Astrocyte of the spinal cord (primary cell): ENCODE measurements around the gene HELZ.
"Not testable (repeated sequence)": the region's sequence is repeated elsewhere in the genome, so short reads cannot be mapped to it uniquely, and the experiment has no call there.

Experiments used
- DNase-seq: peaks from one replicate; pipeline ENCODE4 v3.0.0; 2011; ENCODE audit warnings: low read depth, low spot score
- H3K4me3 ChIP-seq: 2 replicates; pipeline ENCODE4 v1.5.1; 2011; ENCODE audit warnings: low read depth, mild to moderate bottlenecking, low read length, moderate library complexity
- CTCF ChIP-seq: IDR thresholded peaks from 2 replicates; pipeline ENCODE4 v1.5.1; 2012; ENCODE audit warnings: low read depth, mild to moderate bottlenecking, low read length, inconsistent platforms
- in situ Hi-C: cut with HindIII; loops from 2 replicates; pipeline ENCODE4 v1.10.0; 2017; ENCODE audit warnings: low sequenced_read_pairs

Gene HELZ

DNA sequence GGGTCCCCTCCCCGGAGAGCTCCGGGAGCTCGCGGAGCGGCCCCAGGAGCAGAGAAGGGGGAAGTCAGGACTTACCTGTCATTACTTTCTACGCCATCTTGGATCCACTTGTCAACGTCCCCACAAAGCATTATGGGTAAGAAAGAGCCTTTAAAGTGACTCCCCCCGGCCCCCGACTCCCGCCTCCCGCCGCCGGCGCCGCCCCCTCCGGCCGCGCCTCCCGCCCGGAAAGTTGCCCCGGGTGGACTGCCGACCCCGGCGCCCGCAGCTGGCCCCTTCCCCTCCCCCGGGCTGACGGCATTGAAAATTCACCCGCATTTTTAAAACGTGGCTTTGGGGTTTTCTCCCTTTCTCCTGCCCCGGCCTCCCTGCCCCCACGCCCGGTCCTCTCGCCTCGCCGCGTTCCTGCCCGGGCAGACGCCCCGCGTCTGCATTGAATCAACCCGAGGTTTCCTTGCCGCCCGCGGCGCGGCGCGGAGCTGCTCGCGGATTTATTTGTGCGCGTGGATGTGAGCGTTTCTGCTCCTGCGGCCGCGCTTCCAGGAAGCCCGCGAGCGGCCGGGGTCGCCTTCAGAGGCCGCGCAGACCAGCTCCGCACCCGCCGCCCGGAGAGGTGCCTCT, at the start of gene HELZ:
TSS of gene HELZ (minus strand) at position 124 of the 621 bp plus-strand sequence. CDS start 26,392 bp downstream, outside the sequence.
- in situ Hi-C loops = no loop called here
- TF ChIP-seq CTCF = no peak
- peak within 1 kb of the TSS; percentile 82 for H3K4me3 ChIP-seq
- peak; percentile 82 for DNase-seq

DNA sequence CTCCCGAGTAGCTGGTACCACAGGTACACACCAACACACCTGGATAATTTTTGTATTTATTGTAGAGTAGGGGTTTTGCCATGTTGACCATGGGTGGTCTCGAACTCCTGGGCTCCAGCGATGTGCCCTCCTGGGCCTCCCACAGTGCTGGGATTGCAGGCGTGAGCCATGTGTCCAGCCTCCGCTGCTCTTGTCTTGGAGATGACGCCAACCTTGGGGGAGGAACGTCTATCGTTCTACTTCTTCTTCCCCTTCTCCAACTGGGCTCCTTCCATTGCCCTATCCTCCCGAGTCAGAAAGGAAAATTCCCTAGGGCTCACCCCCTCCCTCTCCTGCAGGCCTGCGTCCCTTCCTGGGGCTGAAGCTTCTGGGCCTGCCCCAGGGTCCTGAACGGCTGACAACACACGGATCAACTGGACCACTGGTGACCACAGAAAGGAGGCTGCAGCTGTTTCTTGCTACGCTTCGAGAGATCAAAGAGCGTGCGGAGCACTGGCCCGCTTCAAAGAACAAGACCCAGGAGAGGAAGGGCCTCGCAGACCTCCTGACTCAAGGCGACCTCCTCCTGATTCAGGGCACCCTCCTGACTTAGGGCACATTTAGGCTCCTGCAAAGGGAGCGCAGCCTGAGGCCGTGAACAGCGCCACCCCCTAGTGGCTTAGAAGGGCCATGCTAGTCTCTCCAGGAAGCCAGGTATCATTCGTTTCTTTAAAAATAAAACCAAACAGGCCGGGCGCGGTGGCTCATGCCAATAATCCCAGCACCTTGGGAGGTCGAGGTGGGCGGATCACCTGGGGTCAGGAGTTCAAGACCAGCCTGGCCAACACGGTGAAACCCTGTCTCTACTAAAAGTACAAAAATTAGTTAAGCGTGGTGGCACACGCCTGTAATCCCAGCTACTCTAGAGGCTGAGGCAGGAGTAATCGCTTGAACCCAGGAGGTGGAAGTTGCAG, 48.5 kb upstream of the HELZ start:
- TF ChIP-seq CTCF = peak; percentile 84
- DNase-seq = peak; percentile 18
- in situ Hi-C loops = no loop called here
- H3K4me3 ChIP-seq = no peak overlapping the region

DNA sequence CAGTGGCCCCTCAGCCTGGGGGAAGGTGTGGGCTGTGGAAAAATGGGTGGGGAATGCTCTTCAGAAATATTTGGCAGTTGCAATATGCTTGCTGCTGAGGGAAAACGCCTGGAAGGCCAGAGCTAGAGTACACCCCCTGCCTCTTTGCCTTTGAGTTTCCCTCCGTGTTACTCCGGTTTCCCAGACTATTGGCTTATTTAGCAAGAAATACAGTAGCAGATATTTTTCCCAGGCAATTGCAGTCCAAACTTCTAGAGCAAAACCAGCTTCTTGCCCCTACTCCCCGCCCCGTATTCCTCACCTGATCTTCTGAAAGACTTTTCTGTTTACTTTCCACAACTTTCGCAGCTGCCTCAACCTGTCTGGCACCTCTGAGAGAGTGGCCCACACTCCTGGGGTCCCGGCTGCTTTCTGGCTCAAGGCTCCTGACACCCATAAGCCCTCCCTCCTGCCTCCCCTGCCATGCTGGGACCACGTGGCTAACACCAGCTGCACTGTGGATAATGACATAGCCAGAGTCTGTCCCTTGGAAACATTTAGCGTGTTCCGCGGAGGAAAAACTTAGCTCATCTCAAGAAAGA, 45.8 kb upstream of the HELZ start:
- TF ChIP-seq CTCF = no peak
- in situ Hi-C loops = no loop called here
- no peak overlapping the region for H3K4me3 ChIP-seq
- DNase-seq = no peak

GRCh38 chr17:67290244-67290643, 45.2 kb upstream of the HELZ start:
- TF ChIP-seq CTCF = no peak
- no peak for DNase-seq
- H3K4me3 ChIP-seq = no peak overlapping the region
- in situ Hi-C loops = no loop called here

GRCh38 chr17:67289181-67289876, 44.3 kb upstream of the HELZ start:
- peak; percentile 55 for DNase-seq
- H3K4me3 ChIP-seq = no peak overlapping the region
- in situ Hi-C loops = no loop called here

GRCh38 chr17:67286826-67287225, 41.8 kb upstream of the HELZ start:
- H3K4me3 ChIP-seq, DNase-seq, in situ Hi-C loops: not testable (repeated sequence)

More at GRCh38 chr17:67289181-67289876, 44.3 kb upstream of the HELZ start:
- TF ChIP-seq CTCF = no peak
